ENCODE results near the gene TMEM120B.

TMEM120B gene

DNA sequence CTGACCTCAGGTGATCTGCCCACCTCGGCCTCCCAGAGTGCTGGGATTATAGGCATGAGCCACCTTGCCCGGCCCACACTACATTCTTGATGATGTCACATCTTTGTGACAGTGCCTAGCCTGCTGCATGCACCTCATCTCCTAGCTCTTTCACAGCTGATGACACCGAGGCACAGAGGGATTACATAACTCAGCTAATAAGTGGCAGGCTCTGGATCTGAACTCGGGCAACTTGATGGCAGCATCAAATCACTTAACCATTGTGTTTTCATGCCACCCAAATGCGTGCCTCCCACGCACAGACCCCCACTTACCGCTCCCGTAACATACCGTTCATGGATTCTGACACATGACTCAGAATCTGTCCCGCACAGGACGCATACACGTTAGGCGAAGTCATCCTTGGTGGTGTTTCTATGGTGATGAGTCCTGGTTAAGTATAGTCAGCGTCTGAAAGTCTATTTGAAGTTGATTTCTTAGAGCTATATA lies 7.4 kb downstream of the TMEM120B start:
- Histone ChIP-seq H3K27me3 (replicated peaks; ENCODE audit: control insufficient read depth, insufficient read depth, low read length) (no peaks in the 10 kb centered on the region), H3K4me3 (replicated peaks; ENCODE audit: low read depth, low read length) (no peak overlapping the region), H3K36me3 (ENCODE audit: control insufficient read depth, insufficient read depth, low read length) (peaks cover 2% of the 10 kb centered on the region; the same call in 1 of the 2 replicates)
- TF ChIP-seq, protein P1, sequence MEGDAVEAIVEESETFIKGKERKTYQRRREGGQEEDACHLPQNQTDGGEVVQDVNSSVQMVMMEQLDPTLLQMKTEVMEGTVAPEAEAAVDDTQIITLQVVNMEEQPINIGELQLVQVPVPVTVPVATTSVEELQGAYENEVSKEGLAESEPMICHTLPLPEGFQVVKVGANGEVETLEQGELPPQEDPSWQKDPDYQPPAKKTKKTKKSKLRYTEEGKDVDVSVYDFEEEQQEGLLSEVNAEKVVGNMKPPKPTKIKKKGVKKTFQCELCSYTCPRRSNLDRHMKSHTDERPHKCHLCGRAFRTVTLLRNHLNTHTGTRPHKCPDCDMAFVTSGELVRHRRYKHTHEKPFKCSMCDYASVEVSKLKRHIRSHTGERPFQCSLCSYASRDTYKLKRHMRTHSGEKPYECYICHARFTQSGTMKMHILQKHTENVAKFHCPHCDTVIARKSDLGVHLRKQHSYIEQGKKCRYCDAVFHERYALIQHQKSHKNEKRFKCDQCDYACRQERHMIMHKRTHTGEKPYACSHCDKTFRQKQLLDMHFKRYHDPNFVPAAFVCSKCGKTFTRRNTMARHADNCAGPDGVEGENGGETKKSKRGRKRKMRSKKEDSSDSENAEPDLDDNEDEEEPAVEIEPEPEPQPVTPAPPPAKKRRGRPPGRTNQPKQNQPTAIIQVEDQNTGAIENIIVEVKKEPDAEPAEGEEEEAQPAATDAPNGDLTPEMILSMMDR (IDR thresholded peaks at IDR 0.05; ENCODE audit: insufficient read depth, low read length, poor library complexity, severe bottlenecking), result no peak
- DNase-seq (ENCODE audit: extremely low read depth, insufficient read length), result no peak

DNA sequence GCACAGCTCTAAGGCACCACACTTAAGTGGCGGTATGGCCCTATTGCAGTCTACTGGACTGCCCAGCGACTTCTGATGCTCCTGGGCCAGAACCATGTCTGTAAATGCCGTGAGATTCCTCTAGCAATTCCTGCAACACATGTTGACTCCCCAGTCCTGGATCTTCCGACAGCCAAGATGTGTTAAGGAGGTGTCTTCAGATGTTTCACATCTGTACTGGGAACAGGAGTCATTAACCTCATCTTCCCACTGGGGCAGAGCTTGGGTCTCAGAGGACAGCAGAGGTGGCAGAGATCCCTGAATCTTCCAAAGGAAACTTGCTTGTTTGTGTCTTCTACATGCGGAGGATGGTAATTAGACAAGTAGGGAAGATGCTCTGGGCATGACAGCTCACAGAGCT lies 8.2 kb downstream of the TMEM120B start:
- DNase-seq (ENCODE audit: extremely low read depth, insufficient read length), result no peak
- Histone ChIP-seq H3K27me3 (replicated peaks; ENCODE audit: control insufficient read depth, insufficient read depth, low read length) (no peaks in the 10 kb centered on the region), H3K4me3 (replicated peaks; ENCODE audit: low read depth, low read length) (no peak overlapping the region), H3K36me3 (ENCODE audit: control insufficient read depth, insufficient read depth, low read length) (peaks cover 2% of the 10 kb centered on the region)
- TF ChIP-seq, protein P1 (IDR thresholded peaks at IDR 0.05; ENCODE audit: insufficient read depth, low read length, poor library complexity, severe bottlenecking), result no peak

DNA sequence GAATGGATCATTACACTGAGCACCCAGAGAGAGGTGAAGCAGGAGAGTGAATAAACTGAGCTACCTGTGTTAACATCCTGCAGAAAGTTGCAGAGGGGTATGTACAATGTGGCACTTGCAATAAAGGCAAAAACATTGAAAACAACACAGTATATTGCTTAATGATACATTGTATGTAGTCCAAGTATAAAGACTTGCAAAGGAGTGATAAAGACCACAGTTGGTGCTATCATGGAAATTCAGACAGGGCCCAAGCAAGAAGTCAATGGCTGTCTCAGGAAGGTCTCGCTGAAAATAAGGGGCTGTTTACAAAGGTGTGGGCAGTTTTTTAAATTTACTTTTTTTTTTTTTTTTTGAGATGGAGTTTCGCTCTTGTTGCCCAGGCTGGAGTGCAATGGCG lies 10.0 kb downstream of the TMEM120B start:
- Histone ChIP-seq H3K27me3 (replicated peaks; ENCODE audit: control insufficient read depth, insufficient read depth, low read length) (no peaks in the 10 kb centered on the region), H3K36me3 (ENCODE audit: control insufficient read depth, insufficient read depth, low read length) (no peaks in the 10 kb centered on the region; the same call in 1 of the 2 replicates), H3K4me3 (replicated peaks; ENCODE audit: low read depth, low read length) (no peak overlapping the region)
- DNase-seq (ENCODE audit: extremely low read depth, insufficient read length), result no peak
- TF ChIP-seq, protein P1 (IDR thresholded peaks at IDR 0.05; ENCODE audit: insufficient read depth, low read length, poor library complexity, severe bottlenecking), result no peak

DNA sequence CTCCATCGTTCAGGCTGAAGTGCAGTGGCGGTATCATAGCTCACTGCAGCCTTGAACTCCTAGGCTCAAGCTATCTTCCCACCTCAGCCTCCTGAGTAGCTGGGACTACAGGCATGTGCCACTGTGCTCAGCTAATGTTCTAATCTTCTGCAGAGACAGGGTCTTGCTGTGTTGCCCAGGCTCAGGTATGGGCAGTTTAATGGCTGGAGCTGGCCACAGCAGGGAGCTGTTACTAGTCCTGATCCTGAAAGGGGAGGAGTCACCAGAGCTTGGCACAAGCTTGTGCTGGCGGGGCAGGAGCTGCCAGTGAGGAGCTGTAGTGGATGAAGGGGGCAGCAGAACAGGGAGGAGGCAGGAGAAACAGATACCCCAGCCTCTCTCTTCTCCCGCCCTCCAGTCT lies 10.6 kb downstream of the TMEM120B start:
- TF ChIP-seq, protein P1 (IDR thresholded peaks at IDR 0.05; ENCODE audit: insufficient read depth, low read length, poor library complexity, severe bottlenecking), result no peak
- H3K4me3 ChIP-seq (replicated peaks; ENCODE audit: low read depth, low read length), result no peak overlapping the region
- H3K36me3 ChIP-seq (ENCODE audit: control insufficient read depth, insufficient read depth, low read length), result no peaks in the 10 kb centered on the region; the same call in 1 of the 2 replicates
- H3K27me3 ChIP-seq (replicated peaks; ENCODE audit: control insufficient read depth, insufficient read depth, low read length), result no peaks in the 10 kb centered on the region
- DNase-seq (ENCODE audit: extremely low read depth, insufficient read length), result no peak

DNA sequence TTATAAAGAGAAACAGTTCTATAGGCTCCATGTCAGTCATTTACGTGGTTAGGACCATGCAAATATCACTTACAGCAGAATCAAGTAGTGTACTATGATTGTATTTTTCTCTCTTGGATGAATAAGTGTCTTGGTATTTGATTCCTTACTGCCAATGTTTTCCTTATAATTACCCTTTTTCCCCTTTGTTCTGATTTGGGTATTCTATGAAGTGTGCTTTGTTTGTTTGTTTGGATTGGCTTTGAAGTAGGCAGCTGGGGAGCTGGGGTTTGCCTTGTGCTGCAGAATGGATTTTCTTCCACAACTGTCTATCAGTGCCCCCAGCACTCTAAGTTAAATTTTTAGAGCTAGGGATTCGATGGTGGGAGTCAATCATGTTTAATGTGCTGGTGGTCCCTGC lies 12.4 kb downstream of the TMEM120B start:
- TF ChIP-seq, protein P1 (IDR thresholded peaks at IDR 0.05; ENCODE audit: insufficient read depth, low read length, poor library complexity, severe bottlenecking), result no peak
- no peak for DNase-seq (ENCODE audit: extremely low read depth, insufficient read length)
- Histone ChIP-seq H3K36me3 (ENCODE audit: control insufficient read depth, insufficient read depth, low read length) (no peaks in the 10 kb centered on the region; the same call in 1 of the 2 replicates), H3K27me3 (replicated peaks; ENCODE audit: control insufficient read depth, insufficient read depth, low read length) (no peaks in the 10 kb centered on the region), H3K4me3 (replicated peaks; ENCODE audit: low read depth, low read length) (no peak overlapping the region)

DNA sequence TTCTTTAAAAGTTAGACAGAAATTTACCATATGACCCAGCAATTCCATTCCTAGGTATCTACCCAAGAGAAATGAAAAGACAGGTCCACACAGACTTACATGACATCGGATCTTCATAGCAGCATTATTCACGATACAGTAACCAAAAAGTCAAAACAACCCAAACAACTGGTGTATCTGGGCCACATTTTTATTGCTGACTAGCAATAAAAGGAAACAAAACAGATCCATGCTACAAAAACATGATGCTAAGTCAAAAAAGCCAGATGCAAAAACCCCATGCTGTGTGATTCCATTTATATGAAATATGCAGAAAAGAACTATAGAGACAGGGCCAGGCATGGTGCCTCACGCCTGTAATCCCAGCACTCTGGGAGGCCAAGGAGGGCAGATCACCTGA lies 12.9 kb downstream of the TMEM120B start:
- Histone ChIP-seq H3K36me3 (ENCODE audit: control insufficient read depth, insufficient read depth, low read length) (no peaks in the 10 kb centered on the region; the same call in 1 of the 2 replicates), H3K4me3 (replicated peaks; ENCODE audit: low read depth, low read length) (no peak overlapping the region), H3K27me3 (replicated peaks; ENCODE audit: control insufficient read depth, insufficient read depth, low read length) (no peaks in the 10 kb centered on the region)
- no peak for DNase-seq (ENCODE audit: extremely low read depth, insufficient read length)
- TF ChIP-seq, protein P1 (IDR thresholded peaks at IDR 0.05; ENCODE audit: insufficient read depth, low read length, poor library complexity, severe bottlenecking), result no peak
